Hepatic stellate cell (primary cell): ENCODE results near the gene P2RX7.
"Not testable (repeated sequence)": the region's sequence is repeated elsewhere in the genome, so short reads cannot be mapped to it uniquely, and the experiment has no call there.

ENCODE experiments used
- DNase-seq: peaks from one replicate; pipeline ENCODE4 v3.0.0; 2011; ENCODE audit warnings: low spot score

The P2RX7 gene

DNA sequence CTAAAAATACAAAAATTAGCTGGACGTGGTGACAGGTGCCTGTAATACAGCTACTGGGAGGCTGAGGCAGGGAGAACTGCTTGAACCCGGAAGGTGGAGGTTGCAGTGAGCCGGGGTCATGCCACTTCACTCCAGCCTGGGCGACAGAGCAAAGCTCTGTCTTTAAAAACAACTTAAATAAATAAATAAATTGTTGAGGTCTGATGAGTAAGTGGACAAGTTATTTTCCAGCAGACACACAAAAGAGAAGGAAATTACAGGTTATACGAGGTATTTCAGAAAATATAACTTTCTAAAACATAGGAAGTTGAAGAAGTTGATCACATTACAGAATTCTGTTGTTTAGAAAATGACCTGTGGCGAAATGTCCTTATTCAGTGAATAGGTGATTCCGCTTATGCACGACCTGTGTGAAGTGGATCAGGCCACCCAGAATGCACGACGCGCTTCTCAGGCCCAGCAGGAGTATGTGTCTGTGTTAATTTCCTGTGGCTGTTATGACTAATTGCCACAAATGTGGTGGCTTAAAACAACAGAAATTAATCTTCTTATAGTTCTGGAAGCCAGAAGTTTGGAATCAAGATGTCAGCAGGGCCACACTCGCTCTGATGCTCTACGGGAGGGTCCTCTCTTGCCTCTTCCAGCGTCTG is 38.1 kb downstream of the P2RX7 start:
- DNase-seq: no peak

GRCh38 chr12:121172145-121172544 is 39.5 kb downstream of the P2RX7 start:
- no peak for DNase-seq

GRCh38 chr12:121175383-121176119 is 42.9 kb downstream of the P2RX7 start:
- no peak for DNase-seq

DNA sequence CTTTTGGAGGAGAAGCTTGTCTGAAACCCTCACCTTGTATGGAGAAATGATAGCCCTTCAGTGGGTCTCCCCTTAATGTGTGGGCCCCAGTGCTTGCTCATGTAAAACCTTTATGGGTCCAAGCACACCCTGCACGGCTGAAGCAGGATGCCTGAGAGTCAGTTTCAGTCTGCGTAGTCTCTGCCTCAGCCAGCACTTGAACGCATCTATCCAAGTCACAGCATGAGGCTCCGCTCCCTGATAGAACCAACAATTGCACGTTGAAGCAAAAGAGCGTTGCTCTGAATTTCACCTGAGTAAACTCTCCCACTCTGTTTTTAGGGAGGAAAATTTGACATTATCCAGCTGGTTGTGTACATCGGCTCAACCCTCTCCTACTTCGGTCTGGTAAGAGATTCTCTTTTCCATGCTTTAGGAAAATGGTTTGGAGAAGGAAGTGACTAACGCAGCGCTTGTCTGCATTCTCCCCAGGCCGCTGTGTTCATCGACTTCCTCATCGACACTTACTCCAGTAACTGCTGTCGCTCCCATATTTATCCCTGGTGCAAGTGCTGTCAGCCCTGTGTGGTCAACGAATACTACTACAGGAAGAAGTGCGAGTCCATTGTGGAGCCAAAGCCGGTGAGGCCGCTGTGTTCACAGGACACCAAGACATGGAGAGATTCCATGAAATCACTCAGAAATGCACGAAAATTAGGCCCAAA is 44.3 kb downstream of the P2RX7 start:
- no peak for DNase-seq

DNA sequence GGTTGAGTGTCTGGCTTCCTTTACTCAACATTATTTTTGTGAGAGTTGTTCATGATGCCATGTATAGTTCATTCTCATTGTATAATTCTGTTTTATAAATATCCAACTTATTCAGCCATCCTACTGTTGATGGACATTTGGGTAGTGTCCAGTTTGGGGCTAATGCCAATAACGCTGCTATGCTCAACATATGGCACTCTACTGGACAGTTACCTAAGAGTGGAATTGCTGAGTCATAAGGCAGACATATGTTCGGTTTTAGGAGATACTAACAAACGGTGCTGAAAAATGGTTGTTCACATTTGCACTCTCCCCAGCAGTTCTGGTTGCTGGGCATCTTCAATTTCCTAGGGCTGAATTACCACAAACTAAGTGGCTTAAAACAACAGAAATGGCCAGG is 48.5 kb downstream of the P2RX7 start:
- DNase-seq: no peak

- no peak for DNase-seq
Observed at GRCh38 chr12:121182222-121182893, 49.7 kb downstream of the P2RX7 start.

DNA sequence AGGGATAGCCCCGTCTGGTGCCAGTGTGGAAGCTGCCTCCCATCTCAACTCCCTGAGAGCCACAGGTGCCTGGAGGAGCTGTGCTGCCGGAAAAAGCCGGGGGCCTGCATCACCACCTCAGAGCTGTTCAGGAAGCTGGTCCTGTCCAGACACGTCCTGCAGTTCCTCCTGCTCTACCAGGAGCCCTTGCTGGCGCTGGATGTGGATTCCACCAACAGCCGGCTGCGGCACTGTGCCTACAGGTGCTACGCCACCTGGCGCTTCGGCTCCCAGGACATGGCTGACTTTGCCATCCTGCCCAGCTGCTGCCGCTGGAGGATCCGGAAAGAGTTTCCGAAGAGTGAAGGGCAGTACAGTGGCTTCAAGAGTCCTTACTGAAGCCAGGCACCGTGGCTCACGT is 51.7 kb downstream of the P2RX7 start:
- no peak for DNase-seq

DNA sequence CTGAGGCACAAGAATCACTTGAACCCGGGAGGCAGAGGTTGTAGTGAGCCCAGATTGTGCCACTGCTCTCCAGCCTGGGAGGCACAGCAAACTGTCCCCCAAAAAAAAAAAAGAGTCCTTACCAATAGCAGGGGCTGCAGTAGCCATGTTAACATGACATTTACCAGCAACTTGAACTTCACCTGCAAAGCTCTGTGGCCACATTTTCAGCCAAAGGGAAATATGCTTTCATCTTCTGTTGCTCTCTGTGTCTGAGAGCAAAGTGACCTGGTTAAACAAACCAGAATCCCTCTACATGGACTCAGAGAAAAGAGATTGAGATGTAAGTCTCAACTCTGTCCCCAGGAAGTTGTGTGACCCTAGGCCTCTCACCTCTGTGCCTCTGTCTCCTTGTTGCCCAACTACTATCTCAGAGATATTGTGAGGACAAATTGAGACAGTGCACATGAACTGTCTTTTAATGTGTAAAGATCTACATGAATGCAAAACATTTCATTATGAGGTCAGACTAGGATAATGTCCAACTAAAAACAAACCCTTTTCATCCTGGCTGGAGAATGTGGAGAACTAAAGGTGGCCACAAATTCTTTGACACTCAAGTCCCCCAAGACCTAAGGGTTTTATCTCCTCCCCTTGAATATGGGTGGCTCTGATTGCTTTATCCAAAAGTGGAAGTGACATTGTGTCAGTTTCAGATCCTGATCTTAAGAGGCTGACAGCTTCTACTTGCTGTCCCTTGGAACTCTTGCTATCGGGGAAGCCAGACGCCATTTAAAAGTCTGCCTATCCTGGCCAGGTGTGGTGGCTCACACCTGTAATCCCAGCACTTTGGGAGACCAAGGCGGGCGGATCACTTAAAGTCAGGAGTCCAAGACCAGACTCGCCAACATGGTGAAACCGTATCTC is 52.6 kb downstream of the P2RX7 start:
- no peak for DNase-seq

GRCh38 chr12:121186826-121187225 is 54.1 kb downstream of the P2RX7 start:
- DNase-seq: no peak

GRCh38 chr12:121187501-121187900 is 54.8 kb downstream of the P2RX7 start:
- DNase-seq: no peak

- DNase-seq: no peak
Observed at GRCh38 chr12:121188227-121188626, 55.6 kb downstream of the P2RX7 start.

DNA sequence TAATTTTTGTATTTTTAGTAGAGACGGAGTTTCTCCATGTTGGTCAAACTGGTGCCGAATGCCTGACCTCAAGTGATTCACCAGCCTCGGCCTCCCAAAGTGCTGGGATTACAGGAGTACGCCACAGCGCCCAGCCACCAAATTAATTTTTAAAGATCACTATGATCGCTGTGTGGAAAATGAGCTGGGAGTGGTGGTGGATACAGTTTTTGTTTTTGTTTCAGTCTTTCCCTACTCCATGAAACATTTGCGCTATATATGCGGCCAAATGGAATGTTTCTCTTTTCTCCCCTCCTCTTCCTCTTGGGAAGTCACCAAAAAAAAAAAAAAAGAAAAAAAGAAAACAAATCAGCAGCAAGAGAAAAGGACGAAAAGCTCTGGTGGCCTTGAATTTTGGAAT is 56.5 kb downstream of the P2RX7 start:
- no peak for DNase-seq

DNA sequence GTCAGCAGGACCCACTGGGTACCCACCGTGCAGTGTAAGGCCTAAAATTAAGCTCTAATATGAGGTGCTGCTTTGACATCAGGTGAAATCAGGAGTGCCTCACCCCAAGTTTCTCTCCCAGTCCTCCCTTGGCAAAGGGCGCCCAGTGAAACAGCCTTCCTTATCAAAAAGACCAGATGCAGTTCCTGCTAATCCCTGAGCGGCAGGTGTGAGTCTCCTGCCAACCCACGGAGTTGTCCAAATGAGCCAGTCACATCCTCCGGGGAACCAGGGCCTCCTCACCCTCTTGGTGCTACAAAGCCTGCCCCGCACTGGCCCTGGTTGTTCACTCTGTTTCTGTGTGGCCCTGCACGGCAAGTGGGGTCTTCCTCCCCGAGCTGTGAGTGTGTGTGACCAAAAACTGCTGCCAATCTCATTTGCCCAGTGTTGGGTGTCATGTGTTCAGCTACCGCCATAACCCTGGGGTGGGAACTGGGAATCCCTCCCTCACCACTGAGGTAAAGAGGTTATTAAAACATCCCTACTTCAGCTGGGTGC is 57.0 kb downstream of the P2RX7 start:
- no peak for DNase-seq

GRCh38 chr12:121190523-121191031 is 57.9 kb downstream of the P2RX7 start:
- DNase-seq: peak; percentile 94

DNA sequence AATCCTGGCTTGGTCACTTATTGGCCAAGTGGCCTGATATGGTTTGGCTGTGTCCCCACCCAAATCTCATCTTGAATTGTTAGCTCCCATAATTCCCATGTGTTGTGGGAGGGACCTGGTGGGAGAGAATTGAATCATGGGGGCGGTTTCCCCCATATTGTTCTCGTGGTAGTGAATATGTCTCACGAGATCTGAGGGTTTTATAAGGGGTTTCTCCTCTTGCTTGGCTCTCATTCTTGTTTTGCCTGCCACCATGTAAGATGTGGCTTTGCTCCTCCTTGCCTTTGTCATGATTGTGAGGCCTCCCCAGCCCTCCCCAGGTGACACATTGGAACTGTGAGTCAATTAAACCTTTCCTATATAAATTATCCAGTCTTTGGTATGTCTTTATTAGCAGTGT is 58.5 kb downstream of the P2RX7 start:
- DNase-seq: no peak

DNA sequence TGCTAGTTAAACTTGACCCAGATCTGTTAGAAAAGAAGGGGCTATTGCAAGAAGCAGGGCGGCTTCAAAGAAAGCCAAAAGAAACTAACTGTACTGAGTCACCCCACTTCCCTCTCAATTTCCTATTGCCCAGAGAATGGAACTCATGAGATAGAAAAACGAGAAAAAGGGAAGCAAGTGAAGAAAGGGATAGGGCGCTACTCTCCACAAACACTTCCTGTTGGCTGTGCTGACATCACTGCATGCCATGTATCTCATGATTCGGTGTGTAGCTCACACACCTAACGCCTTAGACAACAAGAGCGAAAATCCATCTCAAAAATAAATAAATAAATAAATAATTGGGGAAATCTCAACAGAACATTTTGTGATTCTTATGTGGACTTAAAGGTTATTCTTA is 64.2 kb downstream of the P2RX7 start:
- no peak for DNase-seq

DNA sequence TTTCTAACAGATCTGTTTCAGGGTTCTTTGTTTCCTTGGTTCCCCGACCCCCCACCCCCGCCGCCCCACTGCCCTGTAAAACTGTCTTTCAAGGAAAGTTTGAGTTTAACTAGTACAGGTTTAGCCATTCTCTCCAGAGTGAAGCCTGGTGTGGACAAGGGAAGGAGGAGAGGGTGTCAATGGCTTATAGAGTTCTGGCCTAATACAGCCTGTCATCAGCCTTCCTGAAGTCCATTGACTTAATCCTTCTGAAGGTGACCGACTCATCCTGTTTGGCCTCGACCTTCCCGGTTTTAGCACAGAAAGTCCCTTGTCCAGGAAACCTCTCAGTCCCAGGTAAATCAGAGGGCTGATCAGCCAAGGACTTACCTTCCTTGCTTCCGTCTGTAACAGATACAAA is 66.3 kb downstream of the P2RX7 start:
- no peak for DNase-seq

DNA sequence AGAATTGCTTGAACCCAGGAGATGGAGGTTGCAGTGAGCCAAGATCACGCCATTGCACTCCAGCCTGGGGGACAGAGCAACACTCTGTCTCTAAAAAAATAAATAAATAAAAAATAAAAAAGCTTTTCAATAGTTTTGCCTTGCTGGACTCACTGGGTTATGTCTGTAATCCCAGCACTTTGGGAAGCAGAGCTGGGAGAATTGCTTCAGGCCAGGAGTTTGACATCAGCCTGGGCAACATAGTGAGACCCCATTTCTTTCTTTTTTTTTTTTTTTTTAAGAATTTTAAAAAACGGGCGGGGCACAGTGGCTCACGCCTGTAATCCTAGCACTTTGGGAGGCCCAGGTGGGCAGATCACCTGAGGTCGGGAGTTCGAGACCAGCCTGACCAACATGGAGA is 68.5 kb downstream of the P2RX7 start:
- DNase-seq: not testable (repeated sequence)

DNA sequence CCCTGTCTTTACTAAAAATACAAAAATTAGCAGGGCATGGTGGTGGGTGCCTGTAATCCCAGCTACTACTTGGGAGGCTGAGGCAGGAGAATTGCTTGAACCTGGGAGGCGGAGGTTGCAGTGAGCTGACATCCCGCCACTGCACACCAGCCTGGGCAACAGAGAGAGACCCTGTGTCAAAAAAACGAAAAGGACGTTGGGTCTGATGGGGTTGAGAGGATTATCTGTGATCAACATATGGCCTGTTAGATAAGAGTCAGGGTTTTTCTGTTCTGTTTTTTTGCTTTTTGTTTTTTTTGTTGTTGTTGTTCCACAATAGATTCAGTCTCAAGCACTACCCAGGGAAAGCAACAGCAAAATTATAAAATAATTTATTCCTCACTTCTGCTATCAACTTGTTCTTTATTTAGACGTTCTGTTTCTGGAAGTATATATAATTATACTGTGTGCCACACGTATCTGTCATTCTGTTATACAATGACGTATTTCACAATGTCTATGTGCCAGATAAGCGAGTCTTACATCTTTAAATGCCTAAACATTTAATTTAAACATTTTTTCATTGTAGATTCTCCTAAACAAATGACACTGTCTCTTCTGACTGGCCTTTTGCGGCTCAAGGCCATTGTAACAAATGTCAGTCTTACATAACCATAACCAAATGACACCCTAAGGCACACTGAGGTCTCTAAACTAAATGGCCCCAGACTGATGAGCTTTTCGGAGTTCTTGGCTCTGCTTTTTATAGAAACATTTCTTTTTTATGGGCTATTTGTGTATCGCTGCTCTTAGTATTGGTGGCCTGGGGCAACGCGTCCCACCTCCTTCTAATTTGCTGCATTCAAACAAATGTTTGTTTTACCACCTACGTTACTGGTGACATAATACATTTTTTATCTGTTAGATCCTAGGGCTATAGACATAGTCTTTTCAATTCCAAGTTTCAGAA is 70.0 kb downstream of the P2RX7 start:
- no peak for DNase-seq

- no peak for DNase-seq
Observed at GRCh38 chr12:121203482-121203881, 70.8 kb downstream of the P2RX7 start.
